Measurements from ENCODE around the gene CARNS1.

Gene CARNS1

GRCh38 chr11:67428052-67429001, 12.8 kb downstream of the CARNS1 start, which contains the start of gene RPS6KB2:
TSS of gene RPS6KB2 (plus strand) at chr11:67428494. CDS start at chr11:67428546, 52 bp downstream.
- DNase-seq (ENCODE audit: low spot score): peak; percentile 97

- DNase-seq (ENCODE audit: low spot score): no peak
Observed at GRCh38 chr11:67429038-67429668, 13.7 kb downstream of the CARNS1 start.

- no peak for DNase-seq (ENCODE audit: low spot score)
Observed at GRCh38 chr11:67429722-67430121, 14.2 kb downstream of the CARNS1 start.

- no peak for DNase-seq (ENCODE audit: low spot score)
Observed at GRCh38 chr11:67431346-67432249, 16.1 kb downstream of the CARNS1 start.

GRCh38 chr11:67432655-67433349, 17.3 kb downstream of the CARNS1 start:
- DNase-seq (ENCODE audit: low spot score): no peak

- no peak for DNase-seq (ENCODE audit: low spot score)
Observed at GRCh38 chr11:67433536-67434394, 18.3 kb downstream of the CARNS1 start.

GRCh38 chr11:67434395-67434881, 19.0 kb downstream of the CARNS1 start:
- DNase-seq (ENCODE audit: low spot score): no peak

GRCh38 chr11:67435031-67435726, 19.7 kb downstream of the CARNS1 start:
- no peak for DNase-seq (ENCODE audit: low spot score)

GRCh38 chr11:67435727-67436458, 20.4 kb downstream of the CARNS1 start:
- no peak for DNase-seq (ENCODE audit: low spot score)

GRCh38 chr11:67436459-67437081, 21.1 kb downstream of the CARNS1 start:
- DNase-seq (ENCODE audit: low spot score): no peak

- DNase-seq (ENCODE audit: low spot score): no peak
Observed at GRCh38 chr11:67437082-67437808, 21.8 kb downstream of the CARNS1 start, which contains the start of gene PTPRCAP. TSS of gene PTPRCAP (minus strand) at chr11:67437682. CDS start at chr11:67437619, 63 bp downstream.

GRCh38 chr11:67437809-67438157, 22.3 kb downstream of the CARNS1 start:
- no peak for DNase-seq (ENCODE audit: low spot score)

- DNase-seq (ENCODE audit: low spot score): no peak
Observed at GRCh38 chr11:67438158-67438902, 22.9 kb downstream of the CARNS1 start.

- DNase-seq (ENCODE audit: low spot score): no peak
Observed at GRCh38 chr11:67439321-67440228, 24.1 kb downstream of the CARNS1 start.

GRCh38 chr11:67440229-67441097, 25.0 kb downstream of the CARNS1 start:
- no peak for DNase-seq (ENCODE audit: low spot score)
